ENCODE results near the gene ZNF438. TPM values are rescaled to one million over a fixed set of nuclear protein-coding genes. Genes with fewer than 3 reads are reported as not detected.
"Not testable (repeated sequence)": the region's sequence is repeated elsewhere in the genome, so short reads cannot be mapped to it uniquely, and the experiment has no call there.

ZNF438 gene
- total and polyA plus RNA-seq, 2 of the 4 experiments (the other 2 are of a cell fraction), result 1.8 to 2.9 TPM

DNA sequence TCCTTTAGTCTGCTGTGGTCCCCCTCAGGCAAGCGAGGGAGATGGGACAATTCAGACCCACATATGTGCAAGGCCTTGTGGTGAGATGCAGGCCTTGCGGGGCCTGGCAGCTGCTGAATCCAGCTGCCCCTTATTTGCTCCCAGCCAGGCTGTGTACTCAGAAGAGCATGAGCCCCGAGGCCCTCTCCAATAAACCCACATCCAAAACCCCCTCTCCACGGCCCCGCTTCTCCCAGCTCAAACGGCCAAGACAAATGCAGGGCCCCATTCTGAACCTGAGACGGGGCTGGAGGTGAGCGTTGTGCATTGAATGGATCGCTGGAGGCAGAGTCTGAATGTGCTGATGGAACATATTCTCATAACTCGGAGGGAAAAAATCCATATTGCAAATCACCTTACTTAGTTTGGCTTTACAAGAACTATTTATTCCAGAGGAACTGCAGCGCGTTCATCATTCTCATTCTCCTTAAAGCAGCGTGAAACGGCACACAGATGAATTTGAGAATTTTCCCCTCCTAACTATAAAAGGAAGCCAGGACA, 232.9 kb downstream of the ZNF438 start:
- ChIA-PET CTCF (interaction anchor here (1.0 to 1.6 kb wide), 2 partner anchors 31 to 47 kb away, joined by 3 read pairs; no protein-coding TSS in a partner anchor), POLR2A (ENCODE audit: unreplicated experiment) (no interaction called here)
- Histone ChIP-seq H3K14ac (replicated peaks; ENCODE audit: low read depth, low read length) (no peak overlapping the region), H4K91ac (ENCODE audit: insufficient read depth, low read depth, low read length) (no peak overlapping the region), H3K23ac (ENCODE audit: low read depth, low read length) (no peak overlapping the region), H3K4me1 (ENCODE audit: control insufficient read depth, insufficient read depth, low read length) (0 out of 2 replicates have a peak, but pooled peaks cover 2% of the 10 kb centered on the region), H2AK9ac (replicated peaks; ENCODE audit: low read depth, low read length, poor library complexity) (no peak overlapping the region), H3K9me3 (ENCODE audit: control insufficient read depth, insufficient read depth, low read length) (no peaks in the 10 kb centered on the region), H2BK15ac (ENCODE audit: low read depth, low read length) (no peak overlapping the region), H2AK5ac (ENCODE audit: low read depth, low read length) (no peak overlapping the region), H2BK5ac (ENCODE audit: low read depth, low read length, poor library complexity, severe bottlenecking) (no peak overlapping the region), H3K27me3 (ENCODE audit: control insufficient read depth, insufficient read depth, low read length) (no peaks in the 10 kb centered on the region), H3K79me1 (ENCODE audit: low read depth in 1 of 2, low read length in 2 of 2) (no peaks in the 10 kb centered on the region), H4K8ac (ENCODE audit: low read depth in 2 of 2, low read length in 2 of 2) (no peak overlapping the region), H4K5ac (ENCODE audit: low read depth, low read length) (no peak overlapping the region), H2AFZ (replicated peaks; ENCODE audit: low read length, poor library complexity) (no peak overlapping the region), H3K27ac (ENCODE audit: insufficient read depth, low read length) (no peak overlapping the region), H3K4me3 (ENCODE audit: insufficient read depth, low read depth, low read length) (no peak overlapping the region), H3K9ac (ENCODE audit: low read depth, low read length) (no peak overlapping the region), H3K36me3 (ENCODE audit: control insufficient read depth, insufficient read depth, low read length) (no peaks in the 10 kb centered on the region), H3K56ac (ENCODE audit: extremely low read depth, insufficient read depth, low read length) (no peak overlapping the region), H2BK120ac (ENCODE audit: low read depth, low read length) (no peak overlapping the region), H3K18ac (ENCODE audit: low read depth, low read length) (no peak overlapping the region), H3K4me2 (ENCODE audit: low read depth, low read length) (no peak overlapping the region), H3K9me1 (ENCODE audit: insufficient read depth, low read length) (no peaks in the 10 kb centered on the region), H4K20me1 (ENCODE audit: insufficient read depth, low read length) (no peaks in the 10 kb centered on the region), H3K4ac (ENCODE audit: low read depth, low read length) (no peak overlapping the region), H2BK20ac (ENCODE audit: low read depth, low read length) (no peak overlapping the region)
- dilution Hi-C loops (cut with HindIII; ENCODE audit: low sequenced_read_pairs, unreplicated experiment) (no loop called here), intact Hi-C loops (cut with micrococcal nuclease) (no loop called here), in situ Hi-C loops (cut with MboI; ENCODE audit: low sequenced_read_pairs) (no loop called here)
- TF ChIP-seq MAFK (IDR thresholded peaks at IDR 0.05; ENCODE audit: low read depth, low read length) (no peak), SMC3 (IDR thresholded peaks at IDR 0.05; ENCODE audit: low read depth, low read length) (no peak), MAZ (IDR thresholded peaks at IDR 0.05; ENCODE audit: borderline replicate concordance, low read depth, low read length) (no peak), RCOR1 (IDR thresholded peaks at IDR 0.05; ENCODE audit: insufficient replicate concordance, low read length) (no peak), MXI1 (IDR thresholded peaks at IDR 0.05; ENCODE audit: borderline replicate concordance, low read depth, low read length) (no peak), BHLHE40 (IDR thresholded peaks at IDR 0.05; ENCODE audit: low read depth, low read length) (no peak)
- DNase-seq, result no peak
- no TSS peak for BruUV-seq (replicated peaks)
- 67% methylated on average over 2 of the region's 14 CpGs; no CpG with 5 or more reads in 1 of the 2 experiments for WGBS, 2 experiments (ENCODE audit: extremely low coverage in 2 of 2, insufficient read length in 1 of 2)
- no peak for ATAC-seq (ENCODE audit: low read depth)

DNA sequence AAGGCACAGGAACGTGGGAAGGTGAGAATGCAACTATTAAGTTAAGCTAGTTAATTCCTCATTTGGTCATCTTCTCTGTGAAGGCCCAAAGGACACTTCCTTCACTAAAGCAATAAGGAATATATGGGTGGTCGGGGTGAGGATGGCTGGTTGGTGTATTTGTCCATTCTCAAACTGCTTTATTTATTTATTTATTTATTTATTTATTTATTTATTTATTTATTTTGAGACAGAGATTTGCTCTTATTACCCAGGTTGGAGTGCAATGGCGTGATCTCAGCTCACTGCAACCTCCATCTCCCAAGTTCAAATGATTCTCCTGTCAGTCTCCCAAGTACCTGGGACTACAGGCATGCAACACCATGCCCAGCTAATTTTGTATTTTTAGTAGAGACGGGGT, 236.6 kb downstream of the ZNF438 start:
- 80% methylated on average over 1 of the region's 4 CpGs; no CpG with 5 or more reads in 1 of the 2 experiments for WGBS, 2 experiments (ENCODE audit: extremely low coverage in 2 of 2, insufficient read length in 1 of 2)
- CTCF ChIA-PET, result not testable (repeated sequence)

More for the DNA sequence above, 236.6 kb downstream of the ZNF438 start:
- H4K91ac ChIP-seq (ENCODE audit: insufficient read depth, low read depth, low read length); intact Hi-C loops (cut with micrococcal nuclease); H3K4me3 ChIP-seq (ENCODE audit: insufficient read depth, low read depth, low read length); H2AK9ac ChIP-seq (replicated peaks; ENCODE audit: low read depth, low read length, poor library complexity); H3K9ac ChIP-seq (ENCODE audit: low read depth, low read length); H3K18ac ChIP-seq (ENCODE audit: low read depth, low read length); H3K4ac ChIP-seq (ENCODE audit: low read depth, low read length); H2BK15ac ChIP-seq (ENCODE audit: low read depth, low read length); H3K4me1 ChIP-seq (ENCODE audit: control insufficient read depth, insufficient read depth, low read length); H4K8ac ChIP-seq (ENCODE audit: low read depth in 2 of 2, low read length in 2 of 2); H3K36me3 ChIP-seq (ENCODE audit: control insufficient read depth, insufficient read depth, low read length); H2BK20ac ChIP-seq (ENCODE audit: low read depth, low read length); H2BK120ac ChIP-seq (ENCODE audit: low read depth, low read length); dilution Hi-C loops (cut with HindIII; ENCODE audit: low sequenced_read_pairs, unreplicated experiment); H3K56ac ChIP-seq (ENCODE audit: extremely low read depth, insufficient read depth, low read length); H3K27me3 ChIP-seq (ENCODE audit: control insufficient read depth, insufficient read depth, low read length); ATAC-seq (ENCODE audit: low read depth); DNase-seq; H3K14ac ChIP-seq (replicated peaks; ENCODE audit: low read depth, low read length); H4K5ac ChIP-seq (ENCODE audit: low read depth, low read length); H3K9me3 ChIP-seq (ENCODE audit: control insufficient read depth, insufficient read depth, low read length); H3K23ac ChIP-seq (ENCODE audit: low read depth, low read length); H2AK5ac ChIP-seq (ENCODE audit: low read depth, low read length); H3K79me1 ChIP-seq (ENCODE audit: low read depth in 1 of 2, low read length in 2 of 2); H2AFZ ChIP-seq (replicated peaks; ENCODE audit: low read length, poor library complexity); H2BK5ac ChIP-seq (ENCODE audit: low read depth, low read length, poor library complexity, severe bottlenecking); H3K4me2 ChIP-seq (ENCODE audit: low read depth, low read length); POLR2A ChIA-PET (ENCODE audit: unreplicated experiment); BruUV-seq (replicated peaks); H3K9me1 ChIP-seq (ENCODE audit: insufficient read depth, low read length); in situ Hi-C loops (cut with MboI; ENCODE audit: low sequenced_read_pairs); H4K20me1 ChIP-seq (ENCODE audit: insufficient read depth, low read length); H3K27ac ChIP-seq (ENCODE audit: insufficient read depth, low read length): not testable (repeated sequence)
